Pancreas (tissue), 10 donors: ENCODE results near the gene MADD. TPM values are rescaled to one million over a fixed set of nuclear protein-coding genes. Genes with fewer than 3 reads are reported as not detected.

Experiments
- ATAC-seq, 4 donors: fragments of 200-7000 bp; cut with Tn5 transposase; one replicate each; pipeline versions ENCODE4 v1.8.0 to v1.9.1; 2020; ENCODE audit warnings: mild to moderate bottlenecking in 4 of 4, moderate library complexity in 4 of 4
- DNase-seq, 6 donors: peaks; one replicate each; pipeline ENCODE4 v3.0.0-alpha.2; 2020
- FAIRE-seq: peaks from 2 replicates; lab custom pipeline; 2012; peaks lifted over from hg19 to GRCh38; lab: Jason Lieb, UNC
- H3K27ac ChIP-seq, 4 donors: fragments of 200-600 bp; sonication (generic); 1 replicate in 3 of 4; 2 replicates in 1 of 4; pipeline versions ENCODE4 v1.5.0 to v1.8.0; 2020
- H3K27me3 ChIP-seq, 4 donors: fragments of 200-600 bp; one replicate each; pipeline ENCODE4 v1.8.0; 2021
- H3K36me3 ChIP-seq, 3 donors: fragments of 200-600 bp; sonication (generic) in 1 of 3; one replicate each; pipeline versions ENCODE4 v1.5.0 to v1.8.0; 2020 to 2021
- H3K4me1 ChIP-seq, 3 donors: fragments of 200-600 bp; one replicate each; pipeline ENCODE4 v1.8.0; 2021
- H3K4me3 ChIP-seq, 4 donors: fragments of 200-600 bp; sonication (generic) in 2 of 4; one replicate each; pipeline versions ENCODE4 v1.5.0 to v1.8.0; 2020 to 2021
- H3K9me3 ChIP-seq, 4 donors: fragments of 200-600 bp; one replicate each; pipeline ENCODE4 v1.8.0; 2021
- WGBS, 2 donors: extraction: QIAGEN DNeasy Blood & Tissue Kit; methylation state at CpG; one replicate each; pipeline ENCODE4 v1.1.7; 2013; 5-methylcytosine and 5-hydroxymethylcytosine counted together
- intact Hi-C, 3 donors: fragments of 100-400 bp; cut with DNase I; formaldehyde crosslinking; loops; one replicate each; pipeline versions ENCODE4 v1.11.1 to v1.14.2; 2022
- polyA plus RNA-seq, 2 donors: library from polyadenylated mRNA; stranded (reverse); fragments of 200-250 nt; gene quantifications; one replicate each; pipeline ENCODE4 v1.2.3, GENCODE V29; 2013
- total RNA-seq, 6 donors: library from RNA; stranded (reverse); fragmentation: NEBNext Ultra II Directional in 4 of 6; extraction: Animal tissue kit (Norgen Biotek cat#: 25700) in 4 of 6; gene quantifications; one replicate each; pipeline versions ENCODE4 v1.2.1 to v1.2.4, GENCODE V29; 2021 to 2023
- TF ChIP-seq, protein P1 (sequence below), 4 donors: fragments of 200-600 bp; sonication (generic) in 3 of 4; IDR thresholded peaks; one replicate each; pipeline versions ENCODE4 v1.5.0 to v1.8.0; 2021; ENCODE audit warnings: antibody characterized with exemption in 4 of 4
- donor health status: healthy with polysubstance abuse.
- donor health status: DM: no; HTN: no; CAD: no; lungs with moderate emphysema.
- donor health status: DM: no; HTN: no; CAD: no.
- donor health status: control.
- donor health status: control.
- donor health status: Bipolar disorder and iron deficiency.
- donor health status: DM: yes; HTN: yes; CAD: no.
- donor health status: DM: no; HTN: no; CAD: no.
- donor health status: DM: no; HTN: no; CAD: no.
- donor health status: DM: yes; HTN: yes; CAD: no.

Gene MADD
- total and polyA plus RNA-seq, 8 donors, result 15.0 to 36.9 (median 21.3) TPM

DNA sequence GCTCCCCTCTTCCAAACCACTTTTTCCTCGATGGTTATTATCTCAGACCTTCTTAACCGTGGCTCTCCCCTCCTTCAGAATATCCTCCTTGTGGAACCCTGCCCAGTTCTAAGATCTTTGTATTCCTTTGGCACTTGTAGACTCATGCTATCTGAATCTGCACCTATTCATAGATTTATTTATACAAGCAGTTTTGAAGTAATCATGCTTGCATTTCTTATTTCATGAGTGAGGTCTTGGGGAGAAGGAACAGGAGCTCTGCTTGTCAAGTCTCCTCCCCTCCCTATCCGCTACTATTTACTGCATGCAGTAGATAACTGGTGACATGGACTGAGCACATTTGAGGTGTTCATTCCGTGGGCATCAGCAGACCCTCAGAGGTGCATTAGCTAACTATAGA lies 5.4 kb upstream of the MADD start:
- DNase-seq, result no peak
- intact Hi-C loops, result loop anchor here in 1 of 3 donors (5.0 kb wide), 1 partner anchor 82 kb away; no protein-coding TSS in a partner anchor
- H3K4me1 ChIP-seq, result no peaks in the 10 kb centered on the region
- no peaks in the 10 kb centered on the region for H3K9me3 ChIP-seq
- TF ChIP-seq, protein P1, sequence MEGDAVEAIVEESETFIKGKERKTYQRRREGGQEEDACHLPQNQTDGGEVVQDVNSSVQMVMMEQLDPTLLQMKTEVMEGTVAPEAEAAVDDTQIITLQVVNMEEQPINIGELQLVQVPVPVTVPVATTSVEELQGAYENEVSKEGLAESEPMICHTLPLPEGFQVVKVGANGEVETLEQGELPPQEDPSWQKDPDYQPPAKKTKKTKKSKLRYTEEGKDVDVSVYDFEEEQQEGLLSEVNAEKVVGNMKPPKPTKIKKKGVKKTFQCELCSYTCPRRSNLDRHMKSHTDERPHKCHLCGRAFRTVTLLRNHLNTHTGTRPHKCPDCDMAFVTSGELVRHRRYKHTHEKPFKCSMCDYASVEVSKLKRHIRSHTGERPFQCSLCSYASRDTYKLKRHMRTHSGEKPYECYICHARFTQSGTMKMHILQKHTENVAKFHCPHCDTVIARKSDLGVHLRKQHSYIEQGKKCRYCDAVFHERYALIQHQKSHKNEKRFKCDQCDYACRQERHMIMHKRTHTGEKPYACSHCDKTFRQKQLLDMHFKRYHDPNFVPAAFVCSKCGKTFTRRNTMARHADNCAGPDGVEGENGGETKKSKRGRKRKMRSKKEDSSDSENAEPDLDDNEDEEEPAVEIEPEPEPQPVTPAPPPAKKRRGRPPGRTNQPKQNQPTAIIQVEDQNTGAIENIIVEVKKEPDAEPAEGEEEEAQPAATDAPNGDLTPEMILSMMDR (IDR thresholded peaks at IDR 0.05), result no peak
- H3K27ac ChIP-seq, result no peak overlapping the region
- no peak for FAIRE-seq
- H3K36me3 ChIP-seq, result no peaks in the 10 kb centered on the region
- 75 to 82% methylated on average over 4 of the region's 4 CpGs for WGBS, 2 donors
- no peak overlapping the region for H3K4me3 ChIP-seq
- H3K27me3 ChIP-seq, result no peaks in the 10 kb centered on the region
- ATAC-seq, result no peak

DNA sequence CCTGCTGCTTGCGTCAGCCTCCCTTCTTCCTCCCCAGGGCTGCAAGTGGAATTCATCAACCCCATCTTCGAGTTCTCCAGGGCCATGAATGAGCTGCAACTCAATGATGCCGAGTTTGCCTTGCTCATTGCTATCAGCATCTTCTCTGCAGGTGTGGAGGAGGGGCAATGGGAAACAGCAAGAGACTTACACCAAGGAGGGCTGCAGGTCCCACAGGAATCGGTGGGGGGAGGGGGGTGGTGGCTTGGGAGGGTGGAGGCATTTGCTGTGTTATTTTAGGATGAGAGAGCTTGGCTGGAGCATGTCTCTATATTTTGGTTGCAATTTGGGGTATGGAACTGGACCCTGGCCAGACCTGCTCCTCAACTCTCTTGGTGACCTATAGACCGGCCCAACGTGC lies 2.1 kb upstream of the MADD start:
- FAIRE-seq (no peak), DNase-seq (peak in 1 of 6 donors; percentile 20), ATAC-seq (no peak)
- intact Hi-C loops, result no loop called here
- Histone ChIP-seq H3K27ac (peak overlapping the region in 2 of 4 donors; percentile 93 to 95), H3K27me3 (no peaks in the 10 kb centered on the region), H3K9me3 (no peaks in the 10 kb centered on the region), H3K36me3 (no peaks in the 10 kb centered on the region), H3K4me3 (no peak overlapping the region), H3K4me1 (peaks cover 13 to 15% (median 14%) of the 10 kb centered on the region in 3 donors)
- 74 to 79% methylated on average over 6 of the region's 6 CpGs for WGBS, 2 donors
- TF ChIP-seq, protein P1 (IDR thresholded peaks at IDR 0.05), result no peak

DNA sequence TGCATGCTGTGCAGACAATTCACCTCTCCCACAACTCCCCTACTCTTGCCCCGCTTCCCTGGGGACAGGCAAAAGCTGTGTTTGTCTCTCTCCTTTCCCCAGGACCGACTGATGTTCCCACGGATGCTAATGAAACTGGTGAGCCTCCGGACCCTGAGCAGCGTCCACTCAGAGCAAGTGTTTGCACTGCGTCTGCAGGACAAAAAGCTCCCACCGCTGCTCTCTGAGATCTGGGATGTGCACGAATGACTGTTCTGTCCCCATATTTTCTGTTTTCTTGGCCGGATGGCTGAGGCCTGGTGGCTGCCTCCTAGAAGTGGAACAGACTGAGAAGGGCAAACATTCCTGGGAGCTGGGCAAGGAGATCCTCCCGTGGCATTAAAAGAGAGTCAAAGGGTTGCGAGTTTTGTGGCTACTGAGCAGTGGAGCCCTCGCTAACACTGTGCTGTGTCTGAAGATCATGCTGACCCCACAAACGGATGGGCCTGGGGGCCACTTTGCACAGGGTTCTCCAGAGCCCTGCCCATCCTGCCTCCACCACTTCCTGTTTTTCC lies 1.4 kb upstream of the MADD start:
- H3K4me1 ChIP-seq, result peaks cover 13 to 15% (median 14%) of the 10 kb centered on the region in 3 donors
- ATAC-seq (no peak), DNase-seq (peak in 1 of 6 donors; percentile 19), FAIRE-seq (no peak)
- peak overlapping the region; percentile 84 to 95 (median 94) for H3K27ac ChIP-seq
- WGBS, 2 donors, result 71 to 73% methylated on average over 13 of the region's 13 CpGs
- H3K4me3 ChIP-seq, result peak overlapping the region in 2 of 4 donors; percentile 73 to 78
- intact Hi-C loops, result no loop called here
- no peaks in the 10 kb centered on the region for H3K36me3 ChIP-seq
- TF ChIP-seq, protein P1 (IDR thresholded peaks at IDR 0.05), result no peak
- H3K9me3 ChIP-seq, result no peaks in the 10 kb centered on the region
- H3K27me3 ChIP-seq, result no peaks in the 10 kb centered on the region

DNA sequence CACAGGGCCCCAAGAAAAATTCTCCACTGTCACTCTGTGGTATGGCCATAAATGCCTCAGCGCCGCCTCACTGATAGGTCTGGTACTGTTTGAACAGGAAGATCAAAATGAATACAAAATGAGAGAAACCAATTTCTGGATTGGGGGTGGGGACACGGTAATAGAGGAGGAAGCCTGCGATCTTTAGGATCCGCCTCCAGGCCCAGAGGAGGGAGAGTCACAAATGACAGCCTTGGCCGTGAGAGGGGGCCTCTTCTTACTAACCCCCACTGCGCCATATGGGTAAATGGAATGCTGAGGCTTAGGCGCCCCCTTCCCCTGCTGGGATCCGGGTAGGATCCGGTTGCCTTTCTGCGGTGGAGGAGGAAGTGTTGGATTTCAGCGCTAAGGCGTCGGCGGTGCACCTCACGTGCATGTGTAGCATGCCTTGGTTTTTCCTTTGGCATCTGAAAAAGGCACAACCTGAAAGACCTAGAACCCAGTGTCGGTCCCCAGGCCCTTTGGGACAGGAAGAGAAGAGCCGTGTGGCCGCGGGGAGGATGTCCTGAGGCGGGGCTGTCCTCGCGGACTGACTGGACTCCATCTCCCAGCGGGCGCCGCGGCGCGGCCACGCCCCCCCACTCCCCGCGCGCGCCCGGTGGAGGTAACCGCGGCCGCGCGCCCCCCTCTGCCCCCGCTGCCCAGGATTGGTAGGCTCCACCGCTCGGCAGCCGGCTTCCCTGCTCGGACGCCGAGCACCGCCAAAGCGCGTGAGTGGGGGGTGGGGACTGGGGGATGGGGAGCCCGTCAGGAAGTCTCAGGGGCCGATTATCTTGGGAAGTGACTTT lies 718 bp upstream of the MADD start:
- Histone ChIP-seq H3K4me1 (peaks cover 13 to 15% (median 14%) of the 10 kb centered on the region in 3 donors), H3K27ac (peak overlapping the region; percentile 84 to 95 (median 94)), H3K36me3 (peaks cover 0 to under 1% (median 0%) of the 10 kb centered on the region in 3 donors), H3K27me3 (no peaks in the 10 kb centered on the region), H3K9me3 (no peaks in the 10 kb centered on the region), H3K4me3 (peak overlapping the region; percentile 73 to 82 (median 78))
- intact Hi-C loops, result no loop called here
- peak; percentile 89 to 94 (median 92) for DNase-seq
- ATAC-seq, result peak; percentile 87 to 94 (median 89)
- WGBS, 2 donors, result 7 to 9% methylated on average over 38 to 52 of the region's 52 CpGs
- no peak for FAIRE-seq
- TF ChIP-seq, protein P1 (IDR thresholded peaks at IDR 0.05), result no peak
